Cardiac septum (tissue), 1 donor: ENCODE results near the gene OCA2. TPM values are rescaled to one million over a fixed set of nuclear protein-coding genes. Genes with fewer than 3 reads are reported as not detected.
"Not testable (repeated sequence)": the region's sequence is repeated elsewhere in the genome, so short reads cannot be mapped to it uniquely, and the experiment has no call there.

ENCODE experiments used
- DNase-seq: peaks from one replicate; pipeline ENCODE4 v3.0.0-alpha.2; 2020; ENCODE audit warnings: low spot score
- intact Hi-C: fragments of 100-400 bp; cut with DNase I; formaldehyde crosslinking; loops from one replicate; pipeline ENCODE4 v1.14.0; 2022
- long read RNA-seq: library from polyadenylated mRNA; unstranded; transcript quantifications from one replicate; pipeline ENCODE4 v2.0.0, GENCODE V29; 2021
- total RNA-seq: library from RNA; stranded (reverse); fragmentation: NEBNext Ultra II Directional; extraction: Animal tissue kit (Norgen Biotek cat#: 25700); gene quantifications from one replicate; pipeline ENCODE4 v1.2.1, GENCODE V29; 2021
- donor health status: DM: no; HTN: no; CAD: no.

Gene OCA2
- total RNA-seq = not detected
- long read RNA-seq = 0 reads

DNA sequence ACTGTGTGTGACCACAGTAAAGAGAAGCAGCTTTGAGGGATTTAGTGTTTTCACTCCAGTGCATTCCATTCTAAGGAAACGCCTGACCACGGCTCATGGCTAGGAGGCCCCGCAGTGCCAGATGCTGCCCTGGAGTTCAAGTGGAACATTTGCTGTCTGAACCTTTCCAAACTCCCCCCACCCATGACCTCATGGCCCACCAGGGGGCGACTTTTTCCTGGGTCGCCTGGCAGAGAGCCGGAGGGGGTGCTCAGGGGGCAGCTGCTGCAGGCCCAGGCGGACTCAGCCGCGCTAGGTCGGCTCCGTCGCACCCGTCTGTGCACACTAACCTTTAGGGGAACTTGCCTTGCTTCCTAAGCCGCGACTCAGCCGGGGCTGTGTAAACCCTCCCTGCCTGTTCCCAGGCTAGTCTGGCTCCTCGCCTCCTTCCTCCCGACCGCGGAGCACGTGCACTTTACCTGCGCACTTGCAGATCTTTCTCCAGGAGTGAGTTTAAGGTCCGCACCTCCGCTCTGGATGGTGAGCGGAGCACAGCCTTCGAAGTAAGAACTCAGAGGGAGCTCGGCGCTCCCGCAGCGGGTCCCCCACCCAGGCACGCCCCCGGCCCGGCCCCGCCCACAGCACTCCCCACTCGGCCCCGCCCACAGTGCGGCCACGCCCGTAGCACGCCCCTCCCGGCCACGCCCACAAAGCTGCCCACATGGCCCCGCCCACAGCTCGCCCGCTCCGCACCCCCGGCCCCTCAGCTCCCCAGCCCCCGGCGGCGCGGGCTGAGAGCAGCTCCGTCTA is at the start of gene OCA2:
OCA2 (minus strand) TSS at position 550 of the 789 bp plus-strand sequence. CDS start 17,441 bp downstream, outside the sequence.
- intact Hi-C loops = no loop called here
- peak; percentile 73 for DNase-seq

DNA sequence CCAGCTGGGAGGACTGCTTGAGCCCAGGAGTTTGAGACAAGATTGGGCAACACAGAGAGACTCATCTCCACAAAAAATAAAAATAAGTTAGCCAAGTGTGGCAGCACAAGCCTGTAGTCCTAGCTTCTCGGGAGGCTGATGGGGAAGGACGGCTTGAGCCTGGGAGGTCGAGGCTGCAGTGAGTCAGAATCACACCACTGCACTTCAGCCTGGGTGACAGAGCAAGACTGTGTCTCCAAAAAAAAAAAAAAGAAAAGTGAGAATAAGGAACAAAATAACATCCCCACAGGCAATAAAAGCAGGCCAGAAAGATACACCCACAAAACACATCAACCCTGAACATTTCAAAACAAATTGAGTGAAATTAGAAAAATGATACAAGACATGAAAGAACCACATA is 48.7 kb upstream of the OCA2 start:
- intact Hi-C loops = no loop called here
- DNase-seq = no peak

DNA sequence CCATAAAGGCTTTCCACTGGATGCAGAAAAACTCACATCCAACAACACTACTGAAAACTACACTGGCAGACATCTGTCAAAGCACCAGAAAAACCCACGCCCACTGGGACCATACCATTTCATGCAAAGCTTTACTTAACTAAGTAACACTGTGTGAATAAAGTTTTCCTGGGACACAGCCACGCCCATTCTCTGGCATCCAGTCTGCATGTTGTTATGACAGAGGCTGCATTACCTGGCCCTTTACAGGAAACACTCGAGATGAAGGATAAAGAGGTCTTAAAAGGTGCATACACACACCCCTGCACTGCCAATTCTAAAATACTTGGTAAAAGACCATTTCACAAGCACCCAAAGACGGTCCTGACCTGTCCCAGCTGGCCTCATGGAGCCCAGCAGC is 46.3 kb upstream of the OCA2 start:
- intact Hi-C loops = not testable (repeated sequence)

DNA sequence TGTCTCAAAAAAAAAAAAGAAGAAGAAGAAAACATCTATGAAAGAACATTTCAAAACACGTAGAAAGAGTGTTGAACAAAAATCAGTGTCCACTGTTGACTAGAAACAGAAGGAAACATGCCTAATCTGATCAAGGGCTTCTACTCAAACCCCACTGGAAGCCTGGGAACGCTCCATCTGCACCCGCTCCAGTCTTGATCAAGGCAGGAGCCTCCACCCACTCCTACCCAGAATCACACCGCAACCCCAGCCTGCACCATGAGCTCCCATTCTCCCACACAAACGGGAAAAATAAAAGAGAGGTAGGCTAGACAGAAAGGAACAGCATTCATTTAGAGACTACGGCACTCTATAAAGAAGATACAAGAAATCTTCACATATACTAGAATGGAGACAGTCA is 40.9 kb upstream of the OCA2 start:
- intact Hi-C loops = no loop called here
- peak; percentile 9 for DNase-seq

More for the DNA sequence above, 46.3 kb upstream of the OCA2 start:
- DNase-seq = not testable (repeated sequence)

DNA sequence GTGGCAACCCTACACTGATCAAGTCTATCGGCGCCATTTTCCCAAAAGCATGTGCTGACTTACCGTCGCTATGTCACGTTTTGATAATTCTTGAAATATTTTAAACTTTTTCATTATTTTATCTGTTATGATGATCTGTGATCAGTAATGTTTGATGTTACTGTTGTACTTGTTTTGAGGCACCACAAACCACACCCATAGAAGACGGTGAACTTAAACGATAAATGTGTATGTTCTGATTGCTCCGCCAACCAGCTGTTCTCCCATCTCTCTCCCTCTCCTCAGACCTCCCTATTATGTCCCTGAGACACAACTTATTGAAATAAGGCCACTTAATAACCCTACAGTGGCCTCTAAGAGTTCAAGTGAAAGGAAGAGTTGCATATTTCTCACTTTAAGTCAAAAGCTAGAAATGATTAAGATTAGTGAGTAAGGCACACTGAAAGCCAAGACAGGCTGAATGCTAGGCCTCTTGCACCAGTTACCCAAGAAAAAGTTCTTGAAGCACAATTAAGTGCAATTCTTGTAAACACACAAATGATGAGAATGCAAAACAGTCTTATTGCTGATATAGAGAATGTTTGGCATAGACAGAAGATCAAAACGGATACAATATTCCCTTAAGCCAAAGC is 38.4 kb upstream of the OCA2 start:
- DNase-seq, intact Hi-C loops: not testable (repeated sequence)

DNA sequence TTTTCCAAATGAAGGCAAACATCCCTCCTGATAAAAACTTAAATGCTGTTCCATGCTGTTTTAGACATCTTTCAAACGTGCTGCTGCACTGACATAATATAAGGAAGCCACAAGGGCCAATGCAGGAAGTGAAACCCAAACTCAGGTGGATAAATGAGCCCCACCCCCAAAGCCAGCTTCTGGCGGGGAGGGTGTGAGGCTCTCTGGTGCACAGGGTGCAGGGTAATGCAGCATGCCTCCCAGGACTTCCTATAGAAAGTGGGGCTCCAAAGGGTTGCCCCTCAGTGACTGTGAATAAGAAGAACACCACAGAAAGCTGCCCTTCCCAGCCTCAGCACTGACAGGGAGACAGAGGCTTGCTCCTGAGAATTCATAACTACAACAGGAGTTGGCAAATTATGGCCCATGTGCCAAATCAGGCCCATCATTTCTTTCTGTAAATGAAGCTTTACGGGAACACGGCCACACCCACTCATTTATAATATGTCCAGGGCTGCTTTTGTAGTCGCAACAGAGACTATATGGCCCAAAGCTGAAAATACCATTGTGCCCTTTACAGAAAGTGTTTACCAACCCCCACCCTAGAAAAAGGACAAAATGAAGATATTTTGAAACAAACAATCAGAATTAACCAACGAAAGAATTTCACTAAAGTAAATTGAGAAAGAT is 37.3 kb upstream of the OCA2 start:
- DNase-seq, intact Hi-C loops: not testable (repeated sequence)

DNA sequence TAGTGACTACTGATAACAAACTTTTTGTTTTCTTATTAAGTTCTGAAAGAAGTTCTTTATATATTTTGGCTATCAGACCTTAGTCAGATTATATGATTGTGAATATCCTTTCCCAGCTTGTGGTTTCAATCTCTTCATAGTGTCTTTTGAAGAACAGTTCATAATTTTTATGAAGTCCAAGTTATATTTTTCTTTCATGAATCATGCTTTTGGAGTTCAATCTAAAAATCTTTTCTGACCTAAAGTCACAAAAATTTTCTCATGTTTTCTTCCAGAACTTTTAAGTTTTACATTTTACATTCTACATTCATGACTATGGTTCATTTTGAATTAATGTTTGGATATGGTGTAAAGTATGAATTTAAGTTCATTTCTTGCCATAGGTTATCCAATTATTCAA is 34.2 kb upstream of the OCA2 start:
- intact Hi-C loops = no loop called here
- DNase-seq = no peak

DNA sequence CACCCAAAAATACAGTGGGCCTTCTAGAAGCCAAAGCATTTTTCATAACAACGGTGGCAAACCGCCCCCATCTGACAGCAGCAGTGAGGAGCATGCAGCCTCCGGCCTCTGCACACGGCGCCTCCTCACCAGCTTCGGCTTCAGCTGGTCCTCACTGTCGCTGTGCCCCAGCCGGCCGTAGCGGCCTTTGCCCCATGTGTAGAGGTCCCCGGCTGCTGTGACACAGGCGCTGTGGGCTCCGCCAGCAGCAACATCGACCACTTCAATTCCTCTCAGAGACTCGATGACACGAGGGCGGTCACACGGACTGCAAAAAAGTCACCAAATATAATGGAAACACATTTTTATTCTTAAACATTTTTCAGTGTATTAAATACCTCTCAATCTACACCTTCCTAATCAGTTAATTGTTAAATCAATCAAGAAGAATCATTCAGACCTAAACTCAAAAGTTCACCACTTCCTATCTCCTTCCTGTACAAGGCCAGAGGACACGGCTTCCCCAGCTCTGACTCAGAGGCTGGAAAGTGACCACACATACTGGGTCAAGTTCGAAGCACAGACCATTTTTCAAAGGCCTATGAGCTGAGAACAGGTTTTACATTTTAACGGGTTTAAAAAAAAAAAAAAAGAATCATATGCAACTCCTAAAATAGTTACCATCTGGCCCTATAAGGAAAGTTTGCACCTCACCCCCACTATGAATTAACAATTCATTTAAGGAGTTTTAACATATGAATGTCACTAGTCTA is 33.6 kb upstream of the OCA2 start:
- DNase-seq = peak; percentile 49
- intact Hi-C loops = no loop called here

DNA sequence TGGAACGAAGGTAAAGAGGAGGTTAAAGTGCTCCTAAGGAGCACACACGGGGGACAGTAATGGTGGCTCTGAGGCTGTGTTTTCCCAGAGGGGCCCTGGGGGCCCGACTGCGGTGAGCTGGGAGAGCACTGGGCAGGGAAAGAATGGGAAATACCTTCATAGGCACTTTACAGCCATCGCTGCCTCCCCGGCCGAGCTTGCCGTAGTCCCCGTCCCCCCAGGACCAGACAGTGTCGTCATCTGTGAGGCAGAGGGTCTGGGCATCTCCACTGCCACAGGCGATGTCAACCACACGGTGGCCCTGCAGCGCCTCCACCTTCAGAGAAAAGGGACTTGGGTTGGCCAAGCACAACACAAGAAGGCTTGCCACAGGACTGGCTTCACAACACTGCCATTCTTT is 32.8 kb upstream of the OCA2 start:
- intact Hi-C loops = no loop called here
- peak; percentile 7 for DNase-seq

DNA sequence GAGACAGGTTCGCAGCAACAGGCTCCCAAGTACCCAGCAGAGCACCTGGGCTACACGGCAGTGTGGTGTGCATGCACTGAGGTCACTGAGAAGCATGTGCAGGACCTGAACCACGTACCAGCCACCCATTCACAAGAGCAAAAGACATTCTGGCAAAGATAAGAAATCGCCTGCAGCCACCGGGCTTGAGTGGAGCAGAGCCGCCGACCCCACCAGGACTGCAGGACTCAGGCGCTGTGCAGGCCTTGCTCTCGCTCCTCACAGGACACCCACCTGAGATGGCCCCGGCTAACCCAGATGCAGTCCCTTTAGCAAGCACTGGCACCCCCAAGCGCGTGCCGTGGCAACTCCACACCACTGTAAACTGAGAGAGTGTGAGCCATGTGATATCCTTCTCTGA is 32.3 kb upstream of the OCA2 start:
- peak; percentile 53 for DNase-seq
- intact Hi-C loops = no loop called here

DNA sequence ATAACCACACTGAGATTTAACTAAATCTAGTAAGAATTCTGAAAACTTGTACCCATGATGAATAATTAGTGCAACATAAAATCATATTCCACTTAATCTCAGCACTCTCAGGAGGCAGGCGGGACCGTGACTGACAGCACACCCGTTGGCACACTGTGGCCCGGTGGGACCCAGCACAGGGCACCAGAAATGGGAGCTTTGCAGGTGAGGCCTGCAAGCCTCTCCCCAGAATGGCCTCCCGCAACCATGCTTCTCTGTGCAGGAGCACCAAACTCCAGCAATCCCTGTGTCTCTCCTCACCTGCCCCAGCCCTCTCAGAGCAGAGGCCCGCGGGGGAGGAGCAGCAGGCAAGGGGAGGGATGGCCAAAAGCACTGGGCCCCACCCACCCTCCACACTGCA is 31.5 kb upstream of the OCA2 start:
- peak; percentile 51 for DNase-seq
- intact Hi-C loops = no loop called here

DNA sequence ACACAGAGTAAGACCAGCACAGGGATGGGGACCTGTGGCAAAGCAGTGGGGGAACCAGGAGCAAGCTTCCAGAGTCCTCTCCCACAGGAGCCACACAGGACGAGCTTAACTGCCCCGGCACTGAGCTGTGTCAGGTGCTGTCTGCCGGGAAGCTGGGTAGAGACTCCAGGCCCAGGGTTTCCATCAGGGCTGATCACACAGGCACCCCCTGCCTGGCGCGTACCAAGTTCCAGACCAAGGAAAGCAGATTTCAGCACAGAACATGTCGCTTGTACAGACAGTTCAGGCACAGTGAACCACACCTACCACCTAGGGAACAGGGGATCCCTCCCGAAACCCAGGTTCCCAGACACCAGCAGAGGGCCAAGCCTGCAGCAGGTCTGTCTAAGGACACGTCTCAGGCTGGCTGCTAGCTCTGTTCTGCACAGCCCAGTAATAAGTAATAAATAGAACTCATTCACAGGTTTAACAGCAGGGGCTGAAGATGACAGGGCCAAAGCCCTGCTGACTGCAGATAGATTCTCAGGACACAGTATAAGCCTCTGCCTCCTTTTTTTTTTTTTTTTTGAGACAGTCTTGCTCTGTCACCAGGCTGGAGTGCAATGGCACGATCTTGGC is 30.2 kb upstream of the OCA2 start:
- DNase-seq = peak; percentile 44
- intact Hi-C loops = no loop called here

DNA sequence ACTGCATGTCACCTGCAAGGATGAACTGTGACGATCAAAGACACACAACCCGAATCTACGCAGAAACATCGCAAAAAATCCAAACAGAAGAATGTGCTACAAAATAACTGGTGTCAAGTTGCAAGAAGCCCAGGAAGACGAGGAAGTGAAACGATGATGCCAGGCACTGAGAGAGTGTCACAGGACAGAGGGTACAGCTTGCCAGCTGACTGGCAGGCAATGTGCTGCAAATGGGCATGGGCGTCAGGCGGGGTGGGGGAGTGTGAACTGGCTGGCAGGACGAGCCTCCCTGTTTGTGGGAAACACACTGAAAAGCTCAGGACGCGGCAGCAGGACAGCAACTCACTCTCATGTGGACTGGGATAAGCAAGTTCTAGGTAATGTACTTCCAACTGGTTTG is 28.9 kb upstream of the OCA2 start:
- intact Hi-C loops = no loop called here
- DNase-seq = peak; percentile 78

DNA sequence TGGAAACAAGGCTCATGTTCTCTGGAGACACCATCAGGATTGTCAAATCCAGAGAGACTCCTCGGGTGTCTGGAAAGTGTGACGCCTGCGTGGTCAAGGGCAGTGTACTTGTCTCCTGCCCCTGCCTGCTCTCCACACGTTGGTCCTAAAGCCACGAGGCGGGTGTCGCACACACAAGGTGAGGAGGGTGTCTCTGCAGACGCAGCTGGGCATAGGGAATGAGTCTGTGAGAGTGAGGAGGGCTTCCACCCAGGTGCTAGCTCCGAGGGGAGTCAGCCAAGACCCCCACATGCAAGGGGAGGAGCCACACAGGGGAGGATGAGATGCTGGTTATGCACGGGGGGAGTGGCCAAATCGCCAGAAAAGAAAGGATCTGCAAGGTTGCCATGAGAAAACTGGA is 27.9 kb upstream of the OCA2 start:
- DNase-seq = peak; percentile 44
- intact Hi-C loops = no loop called here

DNA sequence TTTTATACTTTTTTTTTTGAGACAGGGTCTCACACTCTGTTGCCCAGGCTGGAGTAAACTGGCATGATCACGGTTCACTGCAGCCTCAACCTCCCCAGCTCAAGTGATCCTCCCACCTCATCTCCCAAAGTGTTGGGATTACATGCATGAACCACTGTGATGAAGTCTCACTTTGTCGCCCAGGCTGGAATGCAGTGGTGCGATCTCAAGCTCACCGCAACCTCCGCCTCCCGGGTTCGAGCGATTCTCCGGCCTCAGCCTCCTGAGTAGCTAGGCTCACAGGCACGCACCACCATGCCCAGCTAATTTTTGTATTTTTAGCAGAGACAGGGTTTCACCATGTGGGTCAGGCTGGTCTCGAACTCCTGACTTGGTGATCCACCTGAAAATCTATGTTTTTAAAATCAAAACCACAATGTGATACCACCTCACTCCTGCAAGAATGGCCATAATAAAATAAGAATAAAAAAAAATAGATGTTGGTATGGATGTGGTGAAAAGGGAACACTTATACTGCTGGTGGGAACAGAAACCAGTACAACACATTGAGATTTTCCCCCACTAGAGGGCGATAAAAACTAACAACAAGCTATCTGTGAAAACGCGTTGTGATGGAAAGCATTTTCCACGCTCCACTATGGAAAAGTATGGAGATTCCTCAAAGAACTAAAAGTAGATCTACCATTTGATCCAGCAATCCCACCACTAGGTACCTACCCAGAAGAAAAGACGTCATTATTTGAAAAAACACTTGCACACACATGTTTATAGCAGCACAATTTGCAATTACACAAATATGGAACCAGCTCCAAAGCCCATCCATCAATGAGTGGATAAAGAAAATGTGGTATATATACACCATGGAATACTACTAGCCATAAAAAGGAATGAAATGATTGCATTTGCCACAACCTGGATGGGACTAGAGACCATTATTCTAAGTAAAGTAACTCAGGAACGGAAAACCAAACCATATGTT is 26.8 kb upstream of the OCA2 start:
- intact Hi-C loops = no loop called here
- peak; percentile 31 for DNase-seq

DNA sequence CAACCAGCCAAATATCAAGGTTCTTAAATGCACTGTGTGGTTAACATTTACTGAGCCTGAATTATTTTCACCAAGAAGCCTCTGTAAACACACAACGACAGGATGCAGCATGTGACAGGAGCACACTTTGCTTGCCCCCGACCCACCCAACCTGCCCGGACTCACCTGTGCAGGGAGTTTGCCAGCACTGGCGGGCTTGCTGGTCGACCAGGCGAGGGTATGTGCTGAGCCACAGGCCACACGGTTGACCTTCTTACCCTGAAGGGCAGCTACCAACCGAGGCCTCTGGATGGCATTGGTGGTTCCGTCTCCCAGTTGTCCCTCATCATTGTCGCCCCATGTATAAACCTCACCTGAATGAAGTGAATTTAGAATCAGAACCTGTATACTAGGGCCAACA is 25.7 kb upstream of the OCA2 start:
- intact Hi-C loops = loop anchor here (5.0 kb wide), 1 partner anchor 38 kb away; no protein-coding TSS in a partner anchor

DNA sequence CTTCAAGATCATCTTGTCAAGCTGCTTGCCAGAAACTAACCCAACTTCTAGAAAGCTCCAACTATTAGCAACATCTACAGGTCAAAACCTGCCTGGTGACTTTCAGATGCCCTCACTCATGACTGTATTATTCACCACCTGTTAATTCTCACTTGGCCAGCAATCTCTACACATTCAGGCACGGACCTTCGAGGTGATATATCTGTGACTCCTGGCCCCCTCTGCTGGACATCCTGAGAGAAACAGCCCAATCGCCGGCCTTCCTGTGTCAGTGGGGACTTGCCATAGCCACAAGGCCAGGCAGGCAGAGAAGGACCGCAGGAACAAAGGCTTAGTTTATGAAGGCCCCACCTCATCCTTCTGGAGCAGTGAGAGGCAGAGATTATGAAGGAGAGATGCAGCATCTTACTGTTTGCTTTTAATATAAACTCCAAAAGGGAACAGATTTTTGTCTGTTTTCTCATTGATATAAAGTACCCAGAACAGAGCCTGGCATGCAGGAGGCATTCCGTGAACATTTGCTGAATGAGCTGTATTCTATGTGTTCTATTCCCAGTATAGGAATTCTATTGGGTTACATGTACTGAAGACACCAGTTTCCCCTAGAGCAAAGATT is 24.4 kb upstream of the OCA2 start:
- intact Hi-C loops = loop anchor here (5.0 kb wide), 1 partner anchor 36 kb away; no protein-coding TSS in a partner anchor
- DNase-seq = peak; percentile 82

More for the DNA sequence above, 25.7 kb upstream of the OCA2 start:
- peak; percentile 72 for DNase-seq
